Breast epithelium (tissue), 3 donors: ENCODE data around the gene EPB42.

Experiments
- POLR2A ChIP-seq: fragments of 450-650 bp; IDR thresholded peaks from one replicate; pipeline ENCODE4 v1.6.1; 2016; ENCODE audit warnings: antibody characterized with exemption, mild to moderate bottlenecking, moderate library complexity
- POLR2AphosphoS5 ChIP-seq, 3 donors: sonication (generic); formaldehyde crosslinking; IDR thresholded peaks; one replicate each; pipeline ENCODE4 v1.6.1; 2017; ENCODE audit warnings: antibody characterized with exemption in 3 of 3
- TF ChIP-seq, protein P1 (sequence below), 3 donors: fragments of 450-650 bp; IDR thresholded peaks; one replicate each; pipeline ENCODE4 v1.5.1; 2016 to 2017; ENCODE audit warnings: antibody characterized with exemption in 3 of 3, mild to moderate bottlenecking in 3 of 3, moderate library complexity in 3 of 3

GRCh38 chr15:43212299-43212698 is 8.5 kb downstream of the EPB42 start:
- TF ChIP-seq, protein P1, sequence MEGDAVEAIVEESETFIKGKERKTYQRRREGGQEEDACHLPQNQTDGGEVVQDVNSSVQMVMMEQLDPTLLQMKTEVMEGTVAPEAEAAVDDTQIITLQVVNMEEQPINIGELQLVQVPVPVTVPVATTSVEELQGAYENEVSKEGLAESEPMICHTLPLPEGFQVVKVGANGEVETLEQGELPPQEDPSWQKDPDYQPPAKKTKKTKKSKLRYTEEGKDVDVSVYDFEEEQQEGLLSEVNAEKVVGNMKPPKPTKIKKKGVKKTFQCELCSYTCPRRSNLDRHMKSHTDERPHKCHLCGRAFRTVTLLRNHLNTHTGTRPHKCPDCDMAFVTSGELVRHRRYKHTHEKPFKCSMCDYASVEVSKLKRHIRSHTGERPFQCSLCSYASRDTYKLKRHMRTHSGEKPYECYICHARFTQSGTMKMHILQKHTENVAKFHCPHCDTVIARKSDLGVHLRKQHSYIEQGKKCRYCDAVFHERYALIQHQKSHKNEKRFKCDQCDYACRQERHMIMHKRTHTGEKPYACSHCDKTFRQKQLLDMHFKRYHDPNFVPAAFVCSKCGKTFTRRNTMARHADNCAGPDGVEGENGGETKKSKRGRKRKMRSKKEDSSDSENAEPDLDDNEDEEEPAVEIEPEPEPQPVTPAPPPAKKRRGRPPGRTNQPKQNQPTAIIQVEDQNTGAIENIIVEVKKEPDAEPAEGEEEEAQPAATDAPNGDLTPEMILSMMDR (IDR thresholded peaks at IDR 0.05), result no peak
- TF ChIP-seq POLR2A (no peak), POLR2AphosphoS5 (IDR thresholded peaks at IDR 0.05) (no peak)
